Activated CD4-positive, alpha-beta T cell treated with anti-CD3 and anti-CD28 coated beads, Interleukin-2, amount 50 U/mL, for 16 hours (primary cell): ENCODE measurements around the gene CHAF1B.
"Not testable (repeated sequence)": the region's sequence is repeated elsewhere in the genome, so short reads cannot be mapped to it uniquely, and the experiment has no call there.

Experiments
- DNase-seq: peaks from one replicate; pipeline ENCODE4 v3.0.0-alpha.2; 2020

CHAF1B gene

DNA sequence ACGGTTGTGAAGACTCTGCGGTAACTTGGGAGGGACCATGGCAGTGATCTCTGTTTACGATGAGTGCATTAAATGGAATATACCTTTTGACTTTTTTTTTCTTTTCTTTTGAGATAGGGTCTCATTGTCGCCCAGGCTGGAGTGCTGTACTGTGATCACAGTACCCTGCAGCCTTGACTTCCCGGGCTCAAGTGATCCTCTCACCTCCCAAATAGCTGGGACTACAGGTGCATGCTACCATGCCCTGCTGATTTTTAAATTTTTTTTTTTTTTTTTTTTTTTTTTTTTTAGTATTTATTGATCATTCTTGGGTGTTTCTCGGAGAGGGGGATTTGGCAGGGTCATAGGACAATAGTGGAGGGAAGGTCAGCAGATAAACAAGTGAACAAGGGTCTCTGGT is 6.5 kb downstream of the CHAF1B start:
- DNase-seq, result not testable (repeated sequence)

DNA sequence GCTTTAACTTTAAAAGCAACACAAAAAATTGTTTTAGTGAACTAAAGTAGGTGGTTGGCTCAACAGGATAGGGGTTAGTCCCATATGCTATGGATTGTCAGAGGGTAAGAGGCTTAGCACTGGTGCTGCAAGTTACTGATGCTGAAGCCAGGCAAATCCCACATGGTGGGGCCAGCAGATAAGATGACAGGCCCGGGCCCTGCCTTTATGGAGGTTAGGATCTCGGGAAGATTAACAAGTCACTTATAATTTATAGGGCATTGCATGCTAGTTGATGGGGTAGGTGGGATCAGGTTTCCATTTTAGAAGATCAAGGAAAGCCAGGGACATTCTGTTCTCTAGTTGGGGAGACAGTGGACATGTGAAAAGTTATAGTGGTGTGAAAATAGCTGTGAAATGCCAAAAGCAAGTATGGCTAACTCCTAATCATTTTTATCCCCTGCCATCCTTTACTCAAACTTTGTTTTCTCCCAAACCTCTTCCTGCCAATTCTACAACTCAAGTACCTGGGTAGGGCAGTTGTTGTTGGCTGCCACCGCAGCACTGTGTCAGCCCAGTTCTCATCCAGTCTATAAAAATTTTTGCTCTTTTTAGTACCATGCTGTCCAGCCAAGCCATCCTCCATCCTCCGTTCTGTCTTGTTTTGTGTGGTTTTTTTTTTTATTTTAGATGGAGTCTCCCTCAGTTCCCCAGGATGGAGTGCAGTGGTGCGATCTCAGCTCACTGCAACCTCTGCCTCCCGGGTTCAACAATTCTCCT is 10.3 kb downstream of the CHAF1B start:
- no peak for DNase-seq

DNA sequence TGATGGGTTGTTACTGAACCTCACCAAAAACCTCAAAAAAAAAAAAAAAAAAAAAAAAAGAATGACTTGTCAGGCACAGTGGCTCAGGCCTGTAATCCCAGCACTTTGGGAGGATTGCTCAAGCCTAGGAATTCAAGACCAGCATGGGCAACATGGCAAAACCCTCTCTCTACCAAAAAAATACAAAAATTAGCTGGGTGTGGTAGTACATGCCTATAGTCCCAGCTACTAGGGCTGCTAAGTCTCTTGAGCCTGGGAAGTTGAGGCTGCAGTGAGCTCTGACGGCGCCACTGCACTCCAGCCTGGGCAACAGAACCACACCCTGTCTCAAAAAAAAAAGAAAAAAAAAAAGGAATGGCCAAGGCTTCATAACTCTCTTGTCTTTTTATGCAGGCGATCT is 11.1 kb downstream of the CHAF1B start:
- no peak for DNase-seq

DNA sequence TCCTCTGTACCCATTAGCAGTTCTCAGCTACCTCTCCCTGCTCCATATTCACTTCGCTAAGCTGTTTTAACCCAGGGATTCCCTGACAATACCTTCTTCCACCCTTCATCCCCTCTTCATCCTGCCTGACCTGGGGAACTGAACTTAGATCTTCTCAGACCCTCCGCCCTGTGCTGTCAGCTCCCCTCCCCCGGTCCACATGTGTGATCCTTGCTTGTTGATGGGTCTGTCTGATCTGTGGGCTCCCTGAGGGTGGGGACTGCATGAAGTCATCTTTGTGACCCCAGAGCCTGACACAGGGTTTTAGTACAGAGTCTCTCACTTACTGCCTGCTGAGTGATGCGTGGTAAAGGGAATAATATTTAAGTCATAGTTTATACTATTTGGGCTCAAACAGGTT is 11.8 kb downstream of the CHAF1B start:
- no peak for DNase-seq

DNA sequence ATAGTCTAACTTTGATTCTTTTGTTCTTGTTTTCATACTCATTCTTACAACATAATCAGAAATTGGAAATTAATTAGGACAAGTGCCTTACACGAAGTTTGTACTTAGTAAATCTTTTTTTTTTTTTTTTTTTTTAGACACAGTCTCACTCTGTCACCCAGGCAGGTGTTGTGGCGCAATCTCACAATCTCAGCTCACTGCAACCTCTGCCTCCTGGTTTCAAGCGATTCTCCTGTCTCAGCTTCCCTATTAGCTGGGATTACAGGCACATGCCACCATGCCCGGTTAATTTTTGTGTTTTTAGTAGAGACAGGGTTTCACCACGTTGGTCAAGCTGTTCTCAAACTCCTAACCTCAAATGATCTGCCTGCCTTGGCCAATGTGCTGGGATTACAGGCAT is 12.4 kb downstream of the CHAF1B start:
- no peak for DNase-seq

DNA sequence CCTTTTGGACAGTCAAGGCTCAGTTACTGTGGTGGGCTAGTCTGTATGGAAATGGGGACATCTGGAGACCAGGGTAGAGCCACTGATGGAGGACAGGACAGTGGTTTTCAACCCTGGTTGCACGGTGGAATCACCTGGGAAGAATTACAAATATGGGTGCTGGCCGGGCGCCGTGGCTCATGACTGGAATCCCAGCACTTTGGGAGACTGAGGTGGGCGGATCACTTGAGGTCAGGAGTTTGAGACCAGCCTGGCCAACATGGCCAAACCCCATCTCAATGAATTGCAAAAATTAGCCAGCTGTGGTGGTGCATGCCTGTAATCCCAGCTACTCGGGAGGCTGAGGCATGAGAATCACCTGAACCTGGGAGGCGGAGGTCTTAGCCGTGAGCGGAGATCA is 14.5 kb downstream of the CHAF1B start:
- not testable (repeated sequence) for DNase-seq

DNA sequence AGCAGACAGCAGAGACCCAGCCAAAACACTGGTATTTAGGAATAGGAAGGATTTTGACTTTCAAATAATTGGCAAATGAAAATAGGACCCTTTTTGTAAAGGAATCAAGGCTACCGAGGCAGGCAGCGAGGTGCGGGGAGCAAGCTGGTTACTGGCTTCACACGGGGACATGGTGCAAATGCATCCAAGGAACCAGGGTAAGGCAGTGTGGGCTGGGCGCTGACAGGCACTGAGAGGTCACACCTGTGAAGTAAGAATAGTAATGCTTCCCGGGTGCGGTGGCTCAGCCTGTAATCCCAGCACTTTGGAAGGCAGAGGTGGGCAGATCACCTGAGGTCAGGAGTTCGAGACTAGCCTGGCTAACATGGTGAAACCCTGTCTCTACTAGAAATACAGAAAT is 15.5 kb downstream of the CHAF1B start:
- no peak for DNase-seq

DNA sequence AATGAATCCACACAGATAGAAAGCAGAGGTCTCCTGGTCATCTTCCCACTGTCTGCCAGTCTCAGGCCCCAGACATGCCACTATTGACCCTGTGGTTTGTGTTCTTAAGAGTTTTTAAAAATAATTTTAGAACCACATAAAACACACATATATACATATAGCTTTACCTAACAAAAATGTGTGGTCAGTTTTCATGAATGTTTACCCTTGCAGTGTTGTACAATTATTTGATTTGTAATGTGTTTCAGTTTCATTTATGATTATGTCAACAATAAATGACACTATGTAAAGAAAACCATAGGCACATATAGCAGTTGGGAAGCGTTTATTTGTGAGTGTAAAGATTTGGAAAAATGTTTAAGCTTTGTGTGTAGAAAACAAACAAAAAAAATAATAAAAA is 17.1 kb downstream of the CHAF1B start:
- no peak for DNase-seq

DNA sequence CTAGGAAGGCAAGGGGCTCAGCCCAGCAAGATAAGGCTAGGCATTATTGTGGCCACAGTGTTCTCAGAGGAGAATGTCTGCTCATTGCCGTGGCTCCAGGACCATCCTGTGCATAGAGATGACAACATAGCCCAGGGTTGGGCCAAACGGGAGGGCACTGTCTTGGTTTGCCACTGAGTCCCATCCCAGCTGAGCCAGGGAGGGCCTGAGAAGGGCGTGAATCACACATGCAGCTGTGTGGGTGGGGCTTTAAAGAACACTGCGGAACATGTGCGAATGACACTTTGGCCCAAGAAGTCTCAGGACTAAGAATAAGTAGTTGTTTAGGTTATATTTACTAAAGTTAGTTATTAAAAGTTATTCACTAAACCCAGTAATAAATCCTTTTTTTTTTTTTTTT is 18.5 kb downstream of the CHAF1B start:
- DNase-seq, result no peak

DNA sequence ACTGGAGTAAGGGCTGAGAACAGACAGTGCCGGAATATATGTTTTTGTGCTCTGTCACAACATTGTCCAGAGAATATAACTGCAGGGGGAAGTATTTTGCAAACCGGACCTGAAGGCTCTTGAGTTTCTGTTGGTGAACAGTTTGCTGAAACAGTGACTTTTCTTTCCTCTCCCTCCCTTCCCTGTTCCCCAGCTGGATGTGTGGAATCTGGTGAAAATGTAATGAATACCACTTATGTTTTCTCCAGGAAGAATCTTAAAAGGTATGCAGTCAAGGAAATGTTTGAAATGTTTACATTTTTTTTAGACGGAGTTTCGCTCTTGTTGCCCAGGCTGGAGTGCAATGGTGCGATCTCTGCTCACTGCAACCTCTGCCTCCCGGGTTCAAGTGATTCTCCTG is 23.4 kb downstream of the CHAF1B start:
- DNase-seq, result no peak

DNA sequence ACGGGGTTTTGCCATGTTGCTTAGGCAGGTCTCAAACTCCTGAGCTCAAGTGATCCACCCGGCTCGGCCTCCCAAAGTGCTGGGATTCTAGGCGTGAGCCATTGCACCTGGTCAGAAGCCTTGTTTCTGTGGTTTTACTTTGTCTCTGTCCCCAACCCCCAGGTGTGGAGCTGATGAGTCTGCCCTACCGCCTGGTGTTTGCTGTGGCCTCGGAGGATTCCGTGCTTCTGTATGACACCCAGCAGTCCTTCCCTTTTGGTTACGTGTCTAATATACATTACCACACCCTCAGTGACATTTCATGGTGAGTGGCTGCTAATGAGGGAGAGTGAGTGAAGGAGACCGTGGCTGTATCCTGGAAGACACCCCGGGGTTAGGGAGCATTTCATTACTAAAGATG is 26.1 kb downstream of the CHAF1B start:
- DNase-seq, result no peak

DNA sequence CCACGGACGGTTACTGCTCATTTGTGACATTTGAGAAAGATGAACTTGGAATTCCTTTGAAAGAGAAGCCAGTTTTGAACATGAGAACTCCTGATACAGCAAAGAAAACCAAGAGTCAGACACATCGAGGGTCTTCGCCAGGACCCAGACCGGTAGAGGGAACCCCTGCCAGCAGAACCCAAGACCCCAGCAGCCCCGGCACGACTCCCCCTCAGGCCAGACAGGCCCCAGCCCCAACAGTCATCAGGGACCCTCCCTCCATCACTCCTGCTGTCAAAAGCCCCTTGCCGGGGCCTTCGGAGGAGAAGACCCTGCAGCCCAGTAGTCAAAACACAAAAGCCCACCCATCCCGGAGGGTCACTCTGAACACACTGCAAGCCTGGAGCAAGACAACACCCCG is 27.7 kb downstream of the CHAF1B start:
- no peak for DNase-seq

DNA sequence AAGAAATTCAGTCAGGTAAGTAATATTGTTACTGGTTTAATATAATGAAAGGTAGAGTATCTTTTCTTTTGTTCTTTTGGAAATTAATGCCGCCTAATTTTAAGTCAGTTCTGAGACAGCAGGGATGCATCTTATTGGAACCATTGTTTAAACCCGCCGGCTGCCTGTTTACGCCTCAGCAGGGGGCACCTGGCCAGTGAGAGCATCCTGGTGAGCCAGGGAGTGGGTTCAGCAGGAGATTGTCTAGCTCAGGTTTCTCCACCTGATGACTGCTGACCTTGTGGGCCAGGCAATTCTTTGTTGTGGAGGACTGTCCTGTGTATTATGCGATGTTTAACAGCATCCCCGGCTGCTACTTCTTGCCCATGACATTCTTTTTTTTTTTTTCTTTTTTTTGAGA is 30.2 kb downstream of the CHAF1B start:
- DNase-seq, result no peak

DNA sequence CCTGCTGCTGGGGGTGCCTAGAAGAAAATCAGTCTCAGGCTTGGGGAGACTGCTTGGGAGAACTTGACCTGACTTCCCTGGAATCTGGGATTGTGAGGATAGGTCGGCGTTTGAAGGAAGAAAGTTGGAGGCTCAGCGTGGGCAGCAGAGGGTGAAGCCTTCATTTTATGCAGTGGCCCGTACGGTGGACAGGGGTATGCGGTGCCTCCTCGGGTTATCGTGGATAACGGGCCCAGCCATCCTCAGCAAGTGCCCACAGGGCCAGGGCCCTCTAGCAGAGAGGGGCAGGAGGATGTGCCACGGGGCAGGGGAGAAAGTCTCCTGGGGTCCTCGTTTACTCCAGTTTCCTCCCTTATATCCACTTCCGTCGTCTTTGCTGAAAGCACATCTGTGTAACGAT is 34.0 kb downstream of the CHAF1B start:
- no peak for DNase-seq

DNA sequence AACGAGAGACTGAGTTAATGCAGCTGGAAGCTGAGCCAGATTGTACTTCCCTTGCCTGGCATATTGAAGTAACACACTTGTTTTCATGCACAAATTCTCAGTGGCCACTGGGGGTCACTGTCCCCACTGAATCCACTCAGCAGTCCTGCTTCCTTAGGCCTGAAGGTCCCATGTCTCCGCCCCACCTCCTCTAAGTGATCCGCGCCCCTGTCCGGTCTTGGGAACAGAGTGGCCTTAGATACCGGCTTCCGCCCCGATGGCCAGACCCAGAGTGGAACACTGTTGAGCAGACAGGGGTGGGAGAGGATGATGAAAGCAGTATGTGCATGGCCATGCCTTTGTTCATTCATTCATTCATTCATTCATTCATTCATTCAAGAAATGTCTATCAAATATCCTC is 34.8 kb downstream of the CHAF1B start:
- DNase-seq, result peak; percentile 54

DNA sequence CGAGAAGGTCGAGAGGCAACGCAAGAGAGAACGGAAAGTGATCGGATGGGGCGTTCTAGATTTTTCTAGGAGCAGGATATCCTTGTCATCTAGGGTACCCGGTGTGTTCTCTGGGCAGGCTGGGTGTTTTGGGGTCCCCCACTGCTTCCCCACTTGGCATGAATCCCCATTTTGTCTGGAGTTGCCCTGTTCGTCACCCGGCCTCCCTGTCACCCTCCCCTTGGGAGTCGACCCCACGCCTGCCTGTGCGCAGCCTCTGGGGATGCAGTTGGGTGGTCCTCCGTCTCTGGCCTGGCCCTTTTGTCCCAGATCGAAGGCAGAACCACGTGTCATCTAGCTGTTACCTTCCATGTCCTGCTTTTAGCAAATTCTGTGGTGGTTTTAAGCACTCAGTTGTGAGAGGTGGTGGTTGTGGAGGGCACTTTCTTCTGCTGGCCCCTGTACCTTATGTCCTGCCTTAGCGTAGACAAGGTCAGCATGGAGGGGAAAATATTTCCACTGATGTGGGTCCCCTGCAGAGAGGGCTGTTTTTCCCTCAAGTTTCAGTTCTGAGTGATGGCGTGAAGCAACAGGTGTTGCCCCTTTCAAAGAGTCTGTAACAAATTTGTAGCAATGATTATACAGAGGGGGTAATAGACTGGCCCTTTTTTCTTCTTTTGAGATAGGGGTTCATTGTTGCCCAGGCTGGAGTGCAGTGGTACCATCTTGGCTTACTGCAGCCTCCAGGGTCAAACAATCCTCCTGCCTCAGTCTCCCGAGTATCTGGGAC is 35.6 kb downstream of the CHAF1B start:
- no peak for DNase-seq

DNA sequence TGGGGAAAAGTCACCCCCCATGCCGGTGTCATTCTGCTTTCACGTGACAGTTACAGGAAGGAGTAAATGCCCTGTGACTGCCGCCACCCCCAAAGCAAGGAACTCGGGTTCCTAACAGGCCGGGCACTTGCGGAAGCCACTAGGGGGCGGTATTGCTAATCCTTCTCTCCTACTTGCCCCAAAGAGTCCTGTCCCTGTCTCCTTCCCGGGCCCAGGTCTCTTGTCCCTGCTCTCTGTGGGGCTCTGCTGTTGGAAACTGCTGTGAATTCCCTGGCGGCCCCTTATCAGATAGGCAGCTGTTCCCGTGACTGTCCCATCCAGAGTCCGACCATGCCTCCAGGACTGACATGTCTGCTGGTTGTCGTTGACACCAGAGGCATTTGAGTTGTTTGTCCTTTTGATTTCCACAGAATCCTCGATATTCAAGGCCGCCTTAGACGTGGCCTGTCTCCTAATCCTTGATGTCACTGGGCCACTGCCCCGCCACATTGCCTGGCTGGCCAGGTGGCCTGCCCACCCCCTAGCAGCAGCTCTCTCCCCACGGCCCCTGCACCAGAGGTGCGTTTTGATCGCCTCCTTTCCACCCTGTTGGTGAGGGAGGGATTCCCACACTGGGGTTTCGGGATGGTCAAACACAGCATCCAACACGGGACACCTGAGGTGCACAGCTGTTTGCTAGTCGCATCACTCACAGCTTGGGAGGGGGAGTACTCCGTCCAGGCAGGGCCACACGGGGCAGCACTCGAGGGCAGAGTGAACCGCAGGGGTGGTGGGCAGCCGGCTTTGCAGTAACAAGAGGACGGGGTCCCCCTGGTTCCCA is 37.3 kb downstream of the CHAF1B start:
- peak; percentile 39 for DNase-seq

DNA sequence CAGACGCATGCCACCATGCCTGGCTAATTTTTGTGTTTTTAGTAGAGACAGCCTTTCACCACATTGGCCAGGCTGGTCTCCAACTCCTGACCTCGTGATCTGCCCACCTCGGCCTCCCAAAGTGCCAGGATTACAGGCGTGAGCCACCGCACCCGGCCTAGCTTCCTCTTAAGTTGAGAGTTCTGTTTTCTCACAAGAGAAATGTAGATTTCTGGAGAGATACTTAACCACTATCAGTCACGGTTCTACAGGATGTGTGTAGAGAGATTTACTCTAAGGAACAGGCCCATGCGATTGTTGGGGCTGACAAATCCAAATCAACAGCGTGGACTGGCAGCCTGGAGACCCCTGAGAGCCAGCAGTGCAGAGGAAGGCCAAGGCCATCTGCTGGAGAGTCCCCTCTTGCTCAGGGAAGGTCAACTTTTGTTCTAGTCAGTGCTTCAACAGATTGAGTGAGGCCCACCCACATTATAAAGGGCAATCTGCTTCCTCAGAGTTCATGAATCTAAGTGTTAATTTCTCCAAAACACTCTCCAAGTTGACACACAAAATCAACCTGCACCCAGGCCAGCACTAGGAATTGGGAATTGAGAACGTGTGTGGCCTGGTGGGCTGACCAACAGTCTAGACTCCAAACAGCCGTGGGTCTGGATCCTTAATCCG is 38.7 kb downstream of the CHAF1B start:
- DNase-seq, result peak; percentile 14

DNA sequence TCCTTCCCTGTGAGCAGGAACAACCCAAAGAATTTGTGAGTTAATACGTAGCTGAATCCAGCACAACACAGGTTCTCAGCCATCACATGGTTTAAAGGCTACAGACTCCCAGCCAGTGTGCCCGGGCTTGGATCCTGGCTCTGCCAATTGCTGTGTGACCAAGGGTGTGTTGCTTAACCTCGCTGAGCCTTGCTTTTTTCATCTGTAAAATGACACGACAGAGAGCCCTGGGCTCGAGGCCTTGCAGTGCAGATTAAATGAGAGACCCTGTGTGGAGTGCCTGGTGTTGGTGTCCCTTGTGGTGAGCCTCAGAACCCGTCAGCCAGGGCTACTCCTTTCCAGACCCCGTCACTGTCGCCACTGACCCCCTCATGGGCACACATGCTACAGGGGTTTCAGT is 39.4 kb downstream of the CHAF1B start:
- no peak for DNase-seq

DNA sequence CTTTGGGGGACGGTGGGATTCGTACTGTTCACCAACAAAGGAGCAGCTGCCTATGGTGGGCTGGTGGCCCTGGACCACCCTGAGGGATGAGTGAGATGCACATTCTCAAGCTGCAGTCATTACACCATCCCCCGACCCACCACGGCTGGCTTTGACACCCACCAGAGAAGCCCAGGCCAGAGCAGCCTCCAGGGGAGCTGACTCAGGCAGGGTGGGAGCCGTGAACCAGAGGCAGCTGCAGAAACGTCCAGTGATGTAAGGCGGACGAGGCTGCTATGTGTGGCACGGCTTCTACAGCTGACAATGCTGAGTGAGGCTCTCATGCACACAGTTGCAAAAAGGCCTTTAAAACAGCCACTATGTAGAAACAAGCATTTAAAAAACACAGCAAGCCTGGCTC is 40.1 kb downstream of the CHAF1B start:
- DNase-seq, result no peak

DNA sequence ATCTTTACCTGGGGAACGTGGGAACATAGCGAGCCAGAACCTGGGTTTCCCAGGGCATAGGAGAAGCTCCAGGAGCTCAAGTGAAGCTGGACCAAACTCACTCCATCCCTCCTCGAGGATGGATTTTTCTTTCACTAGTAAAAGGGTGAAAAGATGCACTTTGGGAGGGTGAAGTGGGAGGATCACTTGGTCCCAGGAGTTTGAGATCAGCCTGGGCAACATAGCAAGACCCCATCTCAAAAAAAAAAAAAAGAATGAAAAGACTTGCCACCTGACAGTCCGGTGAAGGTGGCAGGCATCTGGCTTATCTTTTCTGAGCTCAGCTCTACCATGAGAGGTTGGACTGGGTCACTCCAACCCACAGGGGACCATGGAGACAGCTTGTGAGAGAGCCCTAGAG is 42.3 kb downstream of the CHAF1B start:
- no peak for DNase-seq

DNA sequence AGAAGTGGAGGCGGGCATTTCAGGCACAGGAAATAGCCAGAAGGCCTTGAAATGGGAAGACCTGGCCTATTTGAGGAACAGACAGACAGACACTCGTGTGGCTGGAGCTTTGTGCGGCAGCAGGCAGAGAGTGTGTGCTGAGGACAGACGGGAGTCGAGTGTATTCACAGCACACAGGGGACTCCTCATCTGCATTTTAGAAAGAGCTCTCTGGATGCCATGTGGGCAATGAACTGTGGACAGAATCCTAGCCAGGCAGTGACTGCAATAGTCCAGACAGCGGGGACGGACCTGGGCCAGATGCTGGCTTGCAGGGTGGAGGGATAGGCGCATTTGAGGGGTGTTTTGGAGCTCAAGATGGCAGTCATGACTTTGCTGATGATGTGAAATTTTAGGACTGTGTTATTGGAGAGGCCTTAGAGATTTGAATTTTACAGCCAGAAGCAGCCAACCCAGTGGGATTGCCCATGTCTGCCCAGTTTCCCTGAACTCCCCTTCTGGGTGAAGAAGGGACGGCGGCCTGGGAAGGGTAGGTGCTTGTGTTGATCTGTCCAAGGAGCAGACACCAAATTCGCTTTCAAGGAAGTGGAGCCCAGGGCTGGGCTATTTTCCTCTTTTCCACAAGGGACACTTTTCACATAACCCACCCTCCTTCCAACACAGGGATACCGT is 43.7 kb downstream of the CHAF1B start:
- DNase-seq, result no peak
